Left renal cortex interstitium (tissue), 4 donors: ENCODE measurements around the gene NWD2. TPM values are rescaled to one million over a fixed set of nuclear protein-coding genes. Genes with fewer than 3 reads are reported as not detected.
"Not testable (repeated sequence)": the region's sequence is repeated elsewhere in the genome, so short reads cannot be mapped to it uniquely, and the experiment has no call there.

Experiments used
- DNase-seq, 4 donors: peaks; one replicate each; pipeline ENCODE4 v3.0.0-alpha.2; 2013; ENCODE audit warnings: low read depth in 4 of 4, low spot score in 2 of 4, missing footprints in 1 of 4
- polyA plus RNA-seq, 4 donors: library from polyadenylated mRNA; unstranded; fragments of 120-200 nt; gene quantifications; one replicate each; pipeline ENCODE4 v1.2.1, GENCODE V29; 2013; ENCODE audit not compliant: insufficient read length in 4 of 4

The NWD2 gene, protein sequence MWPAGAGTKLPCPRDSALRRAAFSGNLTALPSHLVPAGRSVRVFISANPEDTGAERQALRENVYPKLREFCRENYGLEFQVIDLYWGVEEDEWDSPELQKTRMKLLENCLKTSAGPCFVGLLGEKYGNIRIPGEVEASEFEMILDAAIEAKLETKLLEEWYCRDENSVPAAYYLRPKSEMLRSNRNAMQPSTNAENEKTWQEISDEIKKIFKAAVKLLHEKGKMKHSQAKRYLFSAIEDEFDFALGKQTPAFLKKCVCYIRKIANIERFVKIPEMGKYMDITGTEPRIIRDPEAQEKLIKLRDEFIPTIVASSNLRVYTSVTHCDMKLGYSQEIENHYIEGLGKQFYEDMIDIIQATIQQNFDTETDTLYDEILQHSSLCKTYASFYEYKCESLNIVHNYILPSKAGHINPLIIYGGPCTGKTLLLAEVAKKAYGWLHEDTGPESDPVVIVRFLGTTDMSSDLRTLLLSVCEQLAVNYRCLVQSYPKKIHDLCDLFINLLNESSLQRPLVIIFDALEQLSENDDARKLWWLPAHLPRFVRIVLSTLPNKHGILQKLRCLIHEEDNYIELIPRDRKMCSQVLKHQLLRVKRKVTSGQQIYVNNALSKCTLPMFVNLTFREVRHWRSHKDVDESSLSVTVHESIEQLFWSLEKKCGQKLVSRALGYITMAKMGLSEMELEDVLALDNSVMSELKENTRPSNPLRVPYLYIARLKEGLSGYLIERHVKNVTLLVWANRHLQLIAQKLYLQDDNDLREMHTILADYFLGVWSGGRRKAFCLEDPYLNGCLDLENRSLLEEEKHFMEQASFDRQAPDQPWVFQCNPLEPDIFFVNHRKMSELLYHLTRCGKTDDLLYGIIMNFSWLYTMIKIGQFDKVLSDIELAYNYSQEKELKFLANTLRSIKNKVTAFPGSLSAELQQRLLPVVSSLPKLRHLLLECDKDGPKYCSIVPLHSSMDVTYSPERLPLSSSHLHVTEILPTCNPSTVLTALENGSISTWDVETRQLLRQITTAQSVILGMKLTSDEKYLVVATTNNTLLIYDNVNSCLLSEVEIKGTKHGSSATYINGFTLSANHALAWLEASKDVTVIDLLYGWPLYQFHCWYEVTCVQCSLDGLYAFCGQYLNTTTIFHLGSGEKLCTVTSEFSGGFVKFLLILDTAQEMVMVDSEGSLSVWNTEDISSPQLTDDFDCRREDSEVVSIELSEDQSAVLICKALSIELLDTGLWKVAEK (N-terminal part only)
- under 1 TPM; 0.11 to 0.24 (median 0.12) TPM for polyA plus RNA-seq

DNA sequence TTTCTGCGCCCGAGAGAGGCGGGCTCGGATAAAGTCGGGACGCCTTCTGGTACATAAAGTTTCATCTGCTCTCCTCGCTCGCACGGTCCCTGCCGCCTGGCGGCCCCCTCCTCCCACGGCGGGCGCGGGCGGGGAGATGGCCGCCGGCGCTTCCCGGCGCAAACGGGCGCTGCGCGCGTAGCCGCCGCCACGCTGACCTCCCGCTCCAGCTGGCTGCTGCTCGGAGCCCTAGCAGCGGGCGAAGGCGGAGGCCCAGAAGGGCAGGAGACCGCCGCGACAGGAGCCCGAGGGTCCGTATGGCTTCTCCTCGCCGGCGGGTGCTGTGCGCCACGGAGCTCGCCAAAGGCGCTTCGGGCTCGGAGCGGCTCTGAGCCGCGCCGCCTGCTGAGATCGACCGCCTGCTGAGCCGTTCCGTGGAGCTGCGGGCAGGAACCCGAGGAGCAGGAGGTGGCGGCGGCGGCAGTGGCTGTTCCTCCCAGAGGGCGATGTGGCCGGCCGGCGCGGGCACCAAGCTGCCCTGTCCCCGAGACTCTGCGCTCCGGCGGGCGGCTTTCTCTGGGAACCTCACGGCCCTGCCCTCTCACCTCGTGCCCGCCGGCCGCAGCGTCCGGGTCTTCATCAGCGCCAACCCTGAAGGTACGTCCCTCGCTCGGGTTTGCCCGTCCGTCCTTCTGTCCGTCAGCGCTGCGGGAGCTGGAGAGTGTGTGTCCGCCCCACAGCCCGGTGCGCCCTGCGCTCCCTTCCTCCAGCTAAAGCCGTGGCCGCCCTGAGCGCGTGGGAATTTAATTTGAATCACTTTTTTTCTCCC lies at the start of gene NWD2:
TSS of gene NWD2 (plus strand) at position 161 of the 808 bp plus-strand sequence. CDS start at position 486, 325 bp downstream.
- no peak for DNase-seq

DNA sequence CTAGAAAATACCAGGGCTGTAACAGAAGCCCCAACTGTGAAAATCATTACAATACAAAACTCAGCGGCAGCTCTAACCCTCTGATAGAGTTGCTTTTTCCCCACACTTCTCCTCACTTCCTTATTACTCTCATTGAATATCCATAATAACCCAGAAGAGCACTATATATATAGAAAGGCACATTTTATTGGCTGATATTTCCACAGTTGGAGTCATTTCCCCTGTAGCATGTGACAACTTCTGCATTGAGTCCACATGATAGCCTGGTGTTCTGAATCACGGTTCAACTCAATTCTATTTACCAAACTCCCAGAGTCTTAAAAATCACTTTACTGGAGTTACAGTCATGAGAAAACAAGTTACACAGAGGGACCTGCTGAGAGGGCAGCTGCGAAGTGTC lies 46.6 kb upstream of the NWD2 start:
- DNase-seq = no peak

- not testable (repeated sequence) for DNase-seq
Measured at GRCh38 chr4:37204740-37205139, 39.8 kb upstream of the NWD2 start.

GRCh38 chr4:37216209-37216608 lies 28.3 kb upstream of the NWD2 start:
- no peak for DNase-seq

GRCh38 chr4:37219242-37219641 lies 25.3 kb upstream of the NWD2 start:
- DNase-seq = no peak

DNA sequence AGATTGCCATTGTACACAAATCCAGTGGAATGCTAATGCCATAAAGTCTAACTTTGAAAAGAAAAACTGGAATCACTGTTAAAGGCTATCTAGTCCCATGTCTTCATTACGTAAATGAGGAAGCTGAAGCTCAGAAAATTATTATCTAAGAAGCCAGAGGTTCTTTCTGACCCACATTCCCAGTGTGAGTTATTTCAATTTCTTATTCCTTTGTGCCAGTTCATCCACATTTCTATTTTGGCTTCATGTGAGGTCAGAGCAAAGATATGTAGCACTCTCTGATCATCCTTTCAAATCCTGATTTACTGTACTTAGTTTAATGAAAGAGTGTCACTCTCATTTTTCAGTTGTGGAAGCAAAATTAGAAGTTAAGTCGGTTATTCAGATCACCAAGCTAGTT lies 24.6 kb upstream of the NWD2 start:
- DNase-seq = no peak

DNA sequence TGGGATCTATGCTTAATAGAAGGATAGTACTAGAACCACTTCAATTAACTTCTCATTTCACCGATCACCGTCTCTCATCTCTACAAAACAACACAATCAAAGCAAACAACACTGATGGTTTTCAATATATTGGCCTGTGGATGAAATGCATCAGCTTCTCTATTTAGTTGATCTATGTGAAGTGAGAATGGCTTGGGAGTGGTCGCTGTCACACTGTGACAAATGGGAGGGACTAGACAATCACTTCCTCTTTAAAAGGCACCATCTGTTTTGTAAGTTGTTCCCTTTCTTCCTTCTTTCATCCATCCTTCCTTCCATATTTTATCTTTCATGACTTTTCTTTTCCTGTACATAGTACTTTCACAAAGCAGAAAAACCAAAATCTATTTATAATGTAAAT lies 23.9 kb upstream of the NWD2 start:
- DNase-seq = no peak

DNA sequence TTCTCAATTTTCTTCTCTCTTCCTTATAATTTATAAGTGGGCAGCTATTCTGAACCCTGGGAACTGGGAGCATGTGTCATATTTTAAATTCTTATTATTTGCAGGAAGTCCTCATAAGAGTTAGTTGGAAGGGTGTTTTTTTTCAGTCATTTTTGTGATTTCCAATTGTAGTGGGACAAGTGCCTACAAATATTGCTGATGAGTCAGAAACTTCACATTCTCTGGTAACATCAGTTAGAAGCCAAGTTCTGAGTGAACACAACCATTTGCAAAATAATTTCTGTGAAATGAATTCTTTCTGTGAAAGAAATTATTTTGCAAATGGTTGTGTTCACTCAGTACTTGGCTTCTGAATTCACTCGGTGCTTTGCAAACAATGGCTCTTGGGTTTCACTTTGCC lies 20.8 kb upstream of the NWD2 start:
- no peak for DNase-seq

- DNase-seq = no peak
Measured at GRCh38 chr4:37224854-37225253, 19.7 kb upstream of the NWD2 start.

GRCh38 chr4:37225778-37226177 lies 18.8 kb upstream of the NWD2 start:
- no peak for DNase-seq

DNA sequence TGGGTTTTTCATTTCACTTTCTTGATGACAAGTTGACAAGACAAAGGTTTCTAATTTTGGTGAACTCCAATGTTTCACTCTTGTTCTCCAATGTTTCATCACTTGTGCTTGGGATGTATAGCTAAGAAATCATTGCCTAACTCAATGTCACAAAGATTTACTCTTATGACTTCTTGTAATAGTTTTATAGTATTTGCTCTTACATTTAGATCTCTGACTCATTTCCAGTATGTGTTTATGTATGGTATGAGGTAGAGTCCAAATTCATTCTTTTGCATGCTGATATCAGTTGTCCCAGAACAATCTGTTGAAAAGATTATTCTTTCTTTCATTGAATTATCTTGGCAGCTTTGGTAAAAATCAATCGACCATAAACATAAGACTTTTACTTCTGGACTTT lies 12.2 kb upstream of the NWD2 start:
- DNase-seq = no peak

GRCh38 chr4:37236165-37236564 lies 8.4 kb upstream of the NWD2 start:
- no peak for DNase-seq

DNA sequence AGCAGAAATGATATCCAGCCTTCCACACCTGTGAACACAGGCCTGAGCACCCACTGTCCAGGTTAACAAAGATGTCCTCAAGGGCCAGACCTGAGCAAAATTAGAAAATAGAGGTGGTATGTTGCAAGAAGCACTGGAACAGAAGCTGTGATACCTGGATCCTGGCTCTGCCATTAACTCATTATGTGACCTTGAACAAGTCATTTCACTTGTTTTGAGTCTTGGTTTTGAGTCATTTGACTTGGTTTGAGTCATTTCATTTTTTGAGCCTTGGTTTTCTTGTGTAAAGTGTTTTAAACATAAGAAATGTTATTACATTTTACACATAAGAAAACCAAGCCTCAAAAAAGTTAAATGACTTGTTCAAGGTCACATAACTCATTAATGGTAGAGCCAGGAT lies 2.9 kb upstream of the NWD2 start:
- no peak for DNase-seq

DNA sequence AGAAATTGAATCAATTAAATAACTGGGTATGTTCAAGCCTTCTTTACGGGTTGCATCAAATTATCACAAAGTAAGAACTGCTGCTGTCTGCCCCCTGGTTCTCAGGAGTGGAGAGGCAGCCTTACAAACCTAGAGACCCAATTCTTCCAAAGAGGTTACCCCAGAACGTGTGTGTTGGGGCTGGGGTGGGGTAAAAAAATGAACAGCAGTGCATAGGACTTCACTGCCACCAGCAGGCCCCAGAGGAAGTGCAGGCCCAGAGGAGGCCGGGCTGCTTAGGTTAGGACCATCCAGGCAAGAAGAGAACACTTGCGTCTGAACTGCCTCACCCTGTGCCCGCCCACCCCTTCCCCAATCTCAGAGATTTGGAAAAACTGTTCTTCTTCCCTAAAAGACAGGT lies 1.5 kb upstream of the NWD2 start:
- DNase-seq = no peak

DNA sequence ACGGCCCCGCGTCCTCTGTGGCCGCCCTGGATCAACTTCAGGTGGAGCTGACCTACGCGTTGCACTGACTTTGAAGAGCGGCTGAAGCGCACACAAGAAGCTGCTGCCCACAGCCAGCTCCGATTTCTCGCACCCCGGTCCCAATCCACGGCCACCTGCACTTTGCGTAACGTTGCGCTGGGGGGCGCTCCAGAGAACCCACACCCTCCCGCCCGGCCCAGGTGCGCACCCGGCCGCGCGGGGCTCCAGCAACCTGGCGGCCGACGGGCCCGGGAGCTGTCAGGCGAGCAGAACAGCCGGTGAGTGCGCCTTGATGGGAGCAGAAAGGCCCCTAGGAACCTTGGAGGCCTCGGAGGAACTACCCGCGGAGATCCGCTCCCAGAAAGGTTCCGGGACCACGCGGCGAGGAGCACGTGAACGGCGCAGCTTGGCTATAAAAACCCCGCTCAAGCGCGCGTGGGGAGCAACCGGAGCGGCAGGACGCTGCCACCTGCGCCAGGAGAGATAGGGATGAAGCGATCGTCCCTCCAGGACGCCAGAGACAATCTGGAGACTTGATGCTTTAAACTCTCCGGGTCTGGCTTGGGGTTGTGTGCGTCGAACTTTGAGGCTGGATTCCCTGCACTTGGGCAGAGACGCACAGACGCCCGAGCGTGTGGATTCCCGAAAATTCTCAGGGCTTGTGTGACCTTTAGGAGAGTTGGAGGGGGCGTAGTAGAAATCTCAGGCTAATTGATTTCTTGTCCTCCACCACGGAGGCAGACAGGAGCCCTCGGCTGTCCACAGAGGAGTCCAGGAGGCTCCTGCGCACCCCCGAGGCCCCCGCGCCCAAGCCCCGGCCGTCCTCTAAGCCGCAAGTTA lies 591 bp upstream of the NWD2 start:
- DNase-seq = no peak

DNA sequence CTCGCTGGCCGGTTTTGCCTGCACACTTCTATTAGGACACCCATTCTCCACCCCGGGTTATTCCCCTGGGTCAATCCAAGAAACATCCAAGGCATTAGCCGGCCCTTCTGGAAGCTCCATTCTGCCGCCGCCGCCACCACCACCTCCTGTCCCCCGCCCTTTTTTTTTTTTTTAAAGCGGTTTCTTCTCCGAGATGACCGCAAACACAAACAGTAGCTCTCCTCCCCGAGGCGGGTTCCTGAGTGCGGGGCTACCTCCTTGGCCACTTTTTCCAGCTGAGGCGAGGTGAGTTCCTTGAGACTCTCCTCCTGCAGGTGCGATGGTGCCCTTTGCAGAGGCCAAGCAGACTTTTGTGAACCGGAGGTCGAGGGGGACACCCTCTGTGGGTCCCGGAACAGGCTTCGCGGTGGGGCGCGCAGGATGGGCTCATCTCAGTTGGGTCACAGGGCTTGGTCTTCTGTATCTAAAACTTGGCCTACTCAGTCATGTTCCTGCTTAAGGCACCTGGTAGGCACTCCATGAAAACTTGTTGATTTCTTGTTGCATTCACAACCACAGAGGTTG lies 930 bp downstream of the NWD2 start:
- no peak for DNase-seq

GRCh38 chr4:37246891-37247290 lies 2.3 kb downstream of the NWD2 start:
- no peak for DNase-seq

DNA sequence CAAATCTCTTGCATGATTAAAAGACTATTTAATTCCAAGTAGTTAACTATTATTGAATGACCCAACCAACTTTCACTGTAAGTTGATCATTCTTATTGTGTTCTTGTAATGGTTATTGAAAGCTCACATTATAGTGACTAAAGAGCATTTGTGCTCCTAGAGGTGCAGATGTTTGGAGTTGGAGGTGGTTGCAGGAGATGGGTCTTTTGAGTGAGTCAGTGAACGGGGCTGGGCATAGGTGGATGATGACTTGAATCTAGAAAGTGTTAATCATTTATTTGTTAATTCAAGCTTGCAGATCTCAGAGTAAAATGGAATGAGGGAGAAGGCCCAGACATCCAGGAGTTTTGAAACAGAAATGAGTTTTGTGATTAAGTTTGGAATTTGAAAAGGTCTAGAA lies 13.7 kb downstream of the NWD2 start:
- DNase-seq = no peak

- no peak for DNase-seq
Measured at GRCh38 chr4:37268319-37268718, 23.8 kb downstream of the NWD2 start.
